Measurements from ENCODE around the gene SPECC1.

DNA sequence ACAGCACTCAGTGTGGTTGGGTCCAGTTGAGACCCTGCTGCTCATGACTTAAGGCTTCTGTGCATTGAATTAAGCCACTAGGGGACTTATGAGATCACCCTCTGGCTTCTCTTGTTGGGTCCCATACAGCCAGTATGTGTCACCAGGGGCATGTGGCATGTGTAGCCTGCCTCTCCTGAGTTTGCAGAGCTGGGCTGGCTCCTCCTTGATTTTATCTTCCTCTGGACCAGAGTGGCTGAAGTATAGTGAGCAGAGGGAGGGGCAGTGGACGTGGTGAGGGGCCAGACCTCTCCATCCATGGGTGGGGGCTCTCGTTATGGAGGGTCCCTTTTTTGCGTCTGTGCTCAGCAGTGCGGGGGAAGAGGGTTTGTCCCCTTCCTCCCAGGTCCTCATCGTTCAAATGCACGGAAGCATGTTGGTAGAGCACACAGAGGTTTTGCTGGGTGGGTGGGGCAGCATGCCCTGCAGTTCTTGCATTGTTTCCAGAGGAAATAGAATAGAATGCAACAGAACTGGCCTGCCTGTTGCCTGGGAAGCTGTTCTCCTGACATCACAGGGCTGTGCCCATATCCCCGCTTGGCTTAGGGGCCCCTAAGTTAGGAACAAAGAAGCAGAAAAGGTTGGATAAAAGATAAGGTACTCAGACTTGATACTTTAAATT is 77.4 kb downstream of the SPECC1 start:
- TF ChIP-seq, protein P1, sequence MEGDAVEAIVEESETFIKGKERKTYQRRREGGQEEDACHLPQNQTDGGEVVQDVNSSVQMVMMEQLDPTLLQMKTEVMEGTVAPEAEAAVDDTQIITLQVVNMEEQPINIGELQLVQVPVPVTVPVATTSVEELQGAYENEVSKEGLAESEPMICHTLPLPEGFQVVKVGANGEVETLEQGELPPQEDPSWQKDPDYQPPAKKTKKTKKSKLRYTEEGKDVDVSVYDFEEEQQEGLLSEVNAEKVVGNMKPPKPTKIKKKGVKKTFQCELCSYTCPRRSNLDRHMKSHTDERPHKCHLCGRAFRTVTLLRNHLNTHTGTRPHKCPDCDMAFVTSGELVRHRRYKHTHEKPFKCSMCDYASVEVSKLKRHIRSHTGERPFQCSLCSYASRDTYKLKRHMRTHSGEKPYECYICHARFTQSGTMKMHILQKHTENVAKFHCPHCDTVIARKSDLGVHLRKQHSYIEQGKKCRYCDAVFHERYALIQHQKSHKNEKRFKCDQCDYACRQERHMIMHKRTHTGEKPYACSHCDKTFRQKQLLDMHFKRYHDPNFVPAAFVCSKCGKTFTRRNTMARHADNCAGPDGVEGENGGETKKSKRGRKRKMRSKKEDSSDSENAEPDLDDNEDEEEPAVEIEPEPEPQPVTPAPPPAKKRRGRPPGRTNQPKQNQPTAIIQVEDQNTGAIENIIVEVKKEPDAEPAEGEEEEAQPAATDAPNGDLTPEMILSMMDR (IDR thresholded peaks at IDR 0.05; ENCODE audit: insufficient read depth, low read length): no peak
- TF ChIP-seq SPI1 (IDR thresholded peaks at IDR 0.05; ENCODE audit: borderline replicate concordance, low read depth): no peak

Measured in HL-60 (cell line).